GM19035 (cell line): ENCODE results near the gene ELAPOR1.

Experiments
- ATAC-seq: cut with Tn5 transposase; IDR thresholded peaks from one replicate; pipeline ENCODE4 v1.9.1; 2021; ENCODE audit not compliant: unreplicated experiment

Gene ELAPOR1

GRCh38 chr1:109096120-109096519 is 17.8 kb upstream of the ELAPOR1 start:
- ATAC-seq = no peak

GRCh38 chr1:109099938-109100773 is 13.8 kb upstream of the ELAPOR1 start:
- peak; percentile 83 for ATAC-seq

DNA sequence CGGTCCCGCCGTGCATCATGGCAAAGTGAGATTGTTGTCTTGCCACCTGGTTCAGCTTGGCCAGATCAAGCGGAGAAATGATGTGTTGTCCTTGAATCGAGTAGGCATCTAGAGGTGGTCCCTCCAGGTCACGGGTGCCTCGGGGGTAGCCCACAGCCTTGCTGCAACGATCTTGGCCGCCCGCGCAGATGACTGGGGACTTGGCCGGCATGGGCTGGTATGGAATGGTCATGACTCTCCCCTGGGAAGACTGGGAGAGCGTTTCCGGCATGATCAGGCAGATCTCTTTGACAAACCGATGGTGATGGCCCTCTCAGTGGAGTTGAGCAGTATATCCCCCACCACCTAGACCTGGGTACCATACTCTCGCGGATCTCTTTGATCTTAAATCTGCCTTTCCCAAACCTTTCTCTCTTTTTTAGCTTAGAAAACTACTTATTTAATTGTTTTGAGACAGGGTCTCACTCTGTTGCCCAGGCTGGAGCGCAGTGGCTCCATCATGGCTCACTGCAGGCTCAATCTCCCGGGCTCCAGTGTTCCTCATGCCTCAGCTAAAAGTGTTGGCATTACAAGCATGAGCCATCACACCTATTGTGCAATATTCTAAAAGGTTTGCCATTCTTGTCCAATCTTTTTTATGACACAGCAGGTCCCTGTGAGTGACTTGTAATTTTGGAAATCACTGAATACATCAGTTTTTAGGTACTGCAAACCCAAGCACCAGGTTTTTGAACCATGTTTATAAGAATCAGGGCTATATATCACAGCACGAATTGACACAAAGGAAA is 9.4 kb upstream of the ELAPOR1 start:
- ATAC-seq = no peak

- ATAC-seq = no peak
Observed at GRCh38 chr1:109105881-109106280, 8.0 kb upstream of the ELAPOR1 start.

DNA sequence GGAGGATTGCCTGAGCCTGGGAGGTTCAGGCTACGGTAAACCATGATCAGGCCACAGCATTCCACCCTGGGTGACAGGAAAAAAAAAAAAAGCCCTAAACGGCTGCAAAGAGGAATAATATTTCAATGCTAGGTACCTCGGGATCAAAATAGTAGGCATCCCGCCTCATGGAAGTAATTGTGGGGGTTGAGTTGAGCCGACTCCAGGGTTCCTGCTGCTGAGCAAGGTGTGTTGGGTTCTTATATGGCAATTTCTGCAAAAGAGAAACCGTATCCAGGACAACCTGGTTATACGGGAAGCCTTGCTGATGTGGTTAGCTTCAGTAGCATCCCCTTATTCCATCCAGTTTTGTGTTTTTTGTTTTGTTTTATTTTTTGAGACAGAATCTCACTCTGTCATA is 6.1 kb upstream of the ELAPOR1 start:
- no peak for ATAC-seq

- ATAC-seq = no peak
Observed at GRCh38 chr1:109109906-109110305, 4.0 kb upstream of the ELAPOR1 start.

DNA sequence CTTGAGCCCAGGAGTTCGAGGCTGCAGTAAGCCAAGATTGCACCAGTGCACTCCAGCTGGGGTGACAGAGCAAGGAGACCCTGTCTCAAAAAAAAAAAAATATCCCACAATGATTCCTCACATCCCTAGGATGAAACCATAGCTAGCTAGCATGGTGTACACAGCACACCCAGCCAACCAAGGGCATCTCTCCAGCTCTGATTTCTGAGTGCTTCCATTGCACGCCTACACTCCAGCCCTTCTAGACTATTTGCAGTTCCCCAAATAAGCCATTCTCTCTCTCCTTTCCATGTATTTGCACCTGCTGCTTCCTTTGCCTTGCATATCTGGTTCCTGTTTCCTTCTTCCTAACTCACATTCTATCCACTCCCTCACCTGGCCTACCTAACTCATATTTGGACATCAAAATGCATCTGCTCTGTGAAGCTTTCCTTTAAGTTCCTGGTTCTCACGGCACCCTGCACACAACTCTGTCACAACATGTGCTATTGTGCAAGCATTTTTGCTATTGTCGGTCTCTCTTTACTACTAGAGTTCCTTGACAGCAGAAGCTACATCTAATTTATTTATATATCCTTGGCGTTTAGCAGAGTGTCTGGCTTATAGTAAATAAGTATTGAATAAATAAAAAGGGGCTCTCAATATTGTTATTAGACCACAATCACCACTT is 2.4 kb upstream of the ELAPOR1 start:
- ATAC-seq = no peak

- peak; percentile 3 for ATAC-seq
Observed at GRCh38 chr1:109112056-109112651, 1.8 kb upstream of the ELAPOR1 start.

DNA sequence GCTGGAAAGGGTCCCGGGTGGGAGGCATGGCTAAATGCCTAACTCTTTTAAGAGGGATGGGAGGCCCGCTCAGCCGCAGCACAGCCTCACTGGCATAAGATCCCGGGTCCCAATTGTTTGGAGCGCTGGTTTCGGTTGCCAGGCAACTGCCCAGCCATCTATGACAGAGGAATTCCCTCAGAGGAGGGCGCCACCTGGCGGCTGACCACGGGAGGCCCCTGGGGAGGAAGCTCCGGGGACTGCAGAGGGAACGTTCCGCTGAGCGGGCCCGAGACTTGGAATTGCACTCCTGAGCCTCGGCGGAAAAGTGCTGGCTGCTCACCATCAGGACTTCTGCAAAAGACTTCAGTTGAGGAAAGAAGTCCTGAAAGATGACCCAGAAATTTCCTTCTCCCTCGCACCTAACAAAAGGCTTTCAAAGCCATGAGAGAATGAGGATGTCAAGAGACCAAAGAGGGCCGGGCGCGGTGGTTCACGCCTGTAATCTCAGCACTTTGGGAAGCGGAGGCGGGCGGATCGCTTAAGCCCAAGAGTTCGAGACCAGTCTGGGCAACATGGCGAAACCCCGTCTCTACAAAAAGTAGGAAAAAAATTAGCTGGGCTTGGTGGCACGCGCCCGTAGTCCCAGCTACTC is 1.1 kb upstream of the ELAPOR1 start:
- ATAC-seq = peak; percentile 71

DNA sequence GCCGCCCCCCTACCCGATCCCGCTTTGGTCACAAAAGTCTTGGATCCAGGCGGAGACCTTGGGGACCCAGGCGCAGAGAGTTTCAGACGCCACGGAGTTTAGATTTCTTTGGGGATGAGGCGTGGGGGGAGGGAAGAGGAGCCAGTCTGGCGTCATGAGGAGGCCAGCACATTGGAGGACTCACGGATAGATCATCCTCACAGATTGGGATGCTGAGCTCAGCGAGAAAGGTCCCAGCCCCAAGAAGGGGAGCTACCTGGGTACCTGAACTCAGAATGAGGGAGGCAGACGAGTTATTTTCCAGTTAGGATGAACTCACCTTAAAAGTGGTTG is 393 bp downstream of the ELAPOR1 start:
- no peak for ATAC-seq

- no peak for ATAC-seq
Observed at GRCh38 chr1:109115685-109116084, 1.8 kb downstream of the ELAPOR1 start.

DNA sequence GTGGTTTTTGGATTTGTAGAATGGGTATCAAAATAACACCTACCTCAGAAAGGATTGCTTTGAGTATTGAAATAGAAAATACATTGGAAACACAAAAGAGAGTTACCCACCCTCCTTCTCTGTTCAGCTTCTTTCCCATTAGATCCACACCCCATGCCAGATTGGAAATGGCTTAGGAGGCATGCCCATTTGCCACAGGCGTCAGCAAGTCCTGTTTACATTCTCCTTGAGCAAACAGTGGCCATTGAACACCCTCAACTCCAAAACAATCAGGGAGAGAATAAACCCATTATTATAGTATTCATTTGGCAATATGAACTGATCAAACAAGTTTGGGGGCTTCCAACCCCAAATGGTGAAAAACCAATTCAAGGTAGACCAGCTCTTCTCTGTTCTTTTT is 2.4 kb downstream of the ELAPOR1 start:
- no peak for ATAC-seq

- no peak for ATAC-seq
Observed at GRCh38 chr1:109118089-109118488, 4.2 kb downstream of the ELAPOR1 start.

DNA sequence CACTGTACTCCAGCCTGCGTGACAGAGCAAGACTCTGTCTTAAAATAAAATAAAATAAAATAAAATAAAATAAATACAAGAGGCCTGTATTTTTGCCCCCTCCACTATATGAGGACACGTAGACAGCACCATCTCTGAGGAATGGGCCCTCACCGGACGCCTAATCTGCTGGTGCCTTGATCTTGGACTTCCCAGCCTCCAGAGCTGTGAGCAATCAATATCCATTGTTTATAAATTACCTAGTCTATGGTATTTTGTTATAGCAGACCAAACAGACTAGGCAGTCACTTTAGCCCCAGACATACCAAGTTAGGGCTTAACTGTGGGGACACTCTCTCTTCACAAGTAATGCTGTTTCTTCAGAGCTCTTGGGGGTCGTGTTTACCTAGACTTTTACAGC is 6.4 kb downstream of the ELAPOR1 start:
- ATAC-seq = no peak

DNA sequence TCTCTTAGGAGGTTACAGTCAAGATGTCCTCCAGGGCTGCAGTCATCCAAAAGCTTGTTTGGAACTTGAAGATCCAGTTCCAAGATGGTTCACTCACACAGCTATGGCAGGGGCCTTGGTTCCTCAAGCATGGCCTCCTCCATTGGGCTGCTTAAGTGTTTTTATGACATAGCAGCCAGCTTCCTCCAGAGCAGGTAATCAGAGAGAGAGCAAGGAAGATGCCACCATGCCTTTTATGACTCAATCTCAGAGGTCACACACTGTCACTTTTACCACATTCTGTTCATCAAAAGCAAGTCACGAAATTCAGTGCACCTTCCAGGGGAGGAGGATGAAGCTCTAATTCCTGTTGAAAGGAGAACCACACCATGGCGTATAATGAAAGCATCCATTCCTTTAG is 17.1 kb downstream of the ELAPOR1 start:
- ATAC-seq = no peak

DNA sequence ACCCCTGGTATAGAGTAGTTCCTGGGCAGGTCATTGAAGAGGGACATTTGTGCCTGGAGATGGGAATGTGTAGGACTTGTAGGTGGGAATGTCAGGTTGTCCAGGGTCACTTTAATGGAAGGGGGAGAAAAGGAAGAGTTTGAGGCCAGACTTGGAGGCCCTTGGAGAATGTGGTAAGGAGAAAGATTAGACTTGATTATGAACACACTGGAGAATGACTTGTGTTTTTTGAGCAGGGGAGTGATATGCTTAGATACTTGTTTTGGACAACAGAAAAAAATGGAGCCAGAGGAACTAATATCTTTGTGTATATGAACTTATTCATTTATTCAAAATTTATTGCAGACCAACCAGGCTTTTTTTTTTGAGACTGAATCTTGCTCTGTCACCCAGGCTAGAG is 17.9 kb downstream of the ELAPOR1 start:
- no peak for ATAC-seq

DNA sequence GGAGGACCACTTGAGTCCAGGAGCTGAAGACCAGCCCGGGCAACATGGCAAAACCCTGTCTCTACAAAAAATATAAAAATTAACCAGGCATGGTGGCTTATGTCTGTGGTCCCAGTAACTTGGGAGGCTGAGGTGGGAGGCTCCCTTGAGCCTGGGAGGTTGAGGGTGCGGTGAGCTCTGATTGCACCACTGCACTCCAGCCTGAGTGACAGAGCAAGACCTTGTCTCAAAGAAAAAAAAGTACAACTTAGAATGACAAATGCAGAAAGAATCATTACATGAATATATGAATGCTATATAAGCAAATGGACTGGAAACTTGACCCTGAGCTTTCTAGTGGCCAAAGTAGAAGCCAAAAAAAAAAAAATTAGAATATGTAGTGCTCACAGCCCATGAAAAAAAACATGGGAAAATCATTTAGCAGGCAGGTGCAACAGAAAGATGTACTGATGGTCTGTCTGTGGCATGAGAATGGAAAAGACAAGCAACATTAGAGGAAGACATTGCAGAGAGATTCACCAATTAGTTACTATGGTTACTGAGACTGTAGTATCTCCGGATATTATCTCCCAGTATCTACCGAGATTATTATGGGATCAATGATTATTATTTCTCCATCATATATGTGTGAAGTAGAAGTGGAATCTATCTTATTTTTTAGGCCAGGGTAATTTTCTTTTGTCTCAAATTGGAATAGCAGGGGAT is 19.2 kb downstream of the ELAPOR1 start:
- ATAC-seq = no peak

DNA sequence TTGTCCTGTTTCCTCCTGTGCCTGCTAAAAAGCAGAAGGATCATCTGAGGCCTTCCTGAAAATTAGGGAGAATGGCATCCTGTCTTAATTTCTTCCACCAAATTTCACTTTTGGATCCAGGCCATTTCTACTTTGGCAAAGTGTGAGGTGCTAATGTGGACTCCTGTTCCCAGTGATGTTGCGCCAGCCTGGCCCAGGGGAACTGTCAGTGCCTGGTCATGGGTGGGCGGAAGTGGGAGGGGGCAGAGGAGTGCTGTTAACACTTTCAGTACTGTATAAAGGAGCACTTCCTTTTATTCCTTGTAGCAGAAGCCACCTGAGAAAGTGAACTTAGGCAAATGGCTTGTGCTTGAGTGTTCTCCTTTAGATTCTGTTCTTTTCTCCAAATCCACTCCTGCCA is 19.9 kb downstream of the ELAPOR1 start:
- ATAC-seq = no peak

GRCh38 chr1:109134423-109134822 is 20.5 kb downstream of the ELAPOR1 start:
- ATAC-seq = no peak

GRCh38 chr1:109135940-109136339 is 22.0 kb downstream of the ELAPOR1 start:
- ATAC-seq = no peak
